HepG2 (cell line): Measurements from ENCODE around the gene CNR1. TPM values are rescaled to one million over a fixed set of nuclear protein-coding genes. Genes with fewer than 3 reads are reported as not detected.

Source experiments
- ATAC-seq: fragments of 200-7000 bp; cut with Tn5 transposase; 3 replicates; pipeline ENCODE4 v1.9.1; 2020; ENCODE audit warnings: mild to moderate bottlenecking, moderate library complexity
- BruUV-seq: library from RNA; stranded (reverse); fragments of 400-500 nt; replicated peaks from 2 replicates; lab custom pipeline; 2021; lab: Mats Ljungman, UMichigan
- CTCF ChIA-PET: fragments of 300-600 bp; formaldehyde crosslinking; extraction: SDS; loops from one replicate; lab custom pipeline; 2021; ENCODE audit warnings: low total read pairs, inconsistent platforms, low intra/inter-chr PET ratio; lab: Yijun Ruan, JAX
- POLR2A ChIA-PET: fragments of 350-600 bp; sonication (Branson Sonifier 250); formaldehyde crosslinking; loops from one replicate; lab custom pipeline; 2020; ENCODE audit warnings: antibody characterized with exemption, inconsistent platforms; lab: Yijun Ruan, JAX
- DNase-seq: peaks from one replicate; pipeline ENCODE4 v3.0.0-alpha.2; 2015; ENCODE audit warnings: low spot score
- FAIRE-seq: peaks from 3 replicates; lab custom pipeline; 2011; peaks lifted over from hg19 to GRCh38; lab: Jason Lieb, UNC
- H2AFZ ChIP-seq: one replicate; pipeline ENCODE4 v1.6.1; 2011; ENCODE audit warnings: low read length, inconsistent platforms
- H3K27ac ChIP-seq: fragments of 300-600 bp; 3 replicates; pipeline ENCODE4 v1.8.0; 2011; ENCODE audit warnings: mixed run types, mild to moderate bottlenecking, mixed read lengths, low read length, inconsistent platforms; ENCODE audit not compliant: insufficient read depth; ENCODE audit errors: extremely low read length
- H3K27me3 ChIP-seq, 2 experiments: fragments of 200-600 bp in 1 of 2; 2 replicates in 1 of 2; 3 replicates in 1 of 2; pipeline versions ENCODE4 v1.6.0 to v1.8.0; 2011; ENCODE audit warnings: low read length in 2 of 2, mild to moderate bottlenecking in 2 of 2, moderate library complexity in 2 of 2, inconsistent platforms in 1 of 2; ENCODE audit not compliant: insufficient read depth in 2 of 2, control insufficient read depth in 1 of 2
- H3K36me3 ChIP-seq, 2 experiments: fragments of 200-600 bp in 1 of 2; replicated peaks in 1 of 2; 2 replicates in 1 of 2; 3 replicates in 1 of 2; pipeline versions ENCODE4 v1.5.1 to v1.8.0; 2011; ENCODE audit warnings: low read length in 2 of 2, inconsistent platforms in 1 of 2; ENCODE audit not compliant: insufficient read depth in 2 of 2, control insufficient read depth in 1 of 2
- H3K4me1 ChIP-seq: 2 replicates; pipeline ENCODE4 v1.5.1; 2012; ENCODE audit warnings: low read length, inconsistent platforms; ENCODE audit not compliant: insufficient read depth
- H3K4me2 ChIP-seq: 2 replicates; pipeline ENCODE4 v1.6.0; 2011; ENCODE audit warnings: low read depth, low read length, inconsistent platforms
- H3K4me3 ChIP-seq, 3 experiments: fragments of 200-600 bp in 1 of 3; sonication (generic), shearing (Covaris generic) in 1 of 3; replicated peaks in 1 of 3; 2 replicates each; pipeline ENCODE4 v1.5.1; 2011 to 2016; ENCODE audit warnings: low read length in 3 of 3, inconsistent platforms in 2 of 3, low read depth in 2 of 3, mild to moderate bottlenecking in 2 of 3, control low read depth in 1 of 3, mixed read lengths in 1 of 3; ENCODE audit not compliant: insufficient read depth in 1 of 3
- H3K79me2 ChIP-seq: one replicate; pipeline ENCODE4 v1.6.1; 2011; ENCODE audit warnings: low read length, inconsistent platforms; ENCODE audit not compliant: insufficient read depth
- H3K9ac ChIP-seq: 2 replicates; pipeline ENCODE4 v1.6.0; 2011; ENCODE audit warnings: mild to moderate bottlenecking, low read depth, low read length, inconsistent platforms; ENCODE audit not compliant: insufficient read depth
- H3K9me3 ChIP-seq: 2 replicates; pipeline ENCODE4 v1.5.1; 2012; ENCODE audit warnings: mild to moderate bottlenecking, low read length
- H4K20me1 ChIP-seq: 2 replicates; pipeline ENCODE4 v1.6.0; 2011; ENCODE audit warnings: inconsistent platforms, mild to moderate bottlenecking, low read length, moderate library complexity; ENCODE audit not compliant: insufficient read depth
- BCLAF1 ChIP-seq: fragments of 450-650 bp; IDR thresholded peaks from 2 replicates; pipeline ENCODE4 v1.6.1; 2017; ENCODE audit warnings: mild to moderate bottlenecking
- EHMT2 ChIP-seq: fragments of 200-600 bp; sonication (generic); IDR thresholded peaks from 2 replicates; pipeline ENCODE4 v1.7.0; 2017; ENCODE audit warnings: antibody characterized with exemption, low read depth, low read length, borderline replicate concordance
- FOXJ3 ChIP-seq: sonication (generic); formaldehyde crosslinking; IDR thresholded peaks from 2 replicates; pipeline ENCODE4 v1.4.0; 2020; ENCODE audit warnings: missing genetic modification reagents, mild to moderate bottlenecking, borderline replicate concordance
- GPN1 ChIP-seq: sonication (generic); formaldehyde crosslinking; IDR thresholded peaks from 2 replicates; pipeline ENCODE4 v1.5.1; 2020; ENCODE audit warnings: missing genetic modification reagents, borderline replicate concordance
- HDAC6 ChIP-seq: fragments of 200-600 bp; sonication (generic); IDR thresholded peaks from 2 replicates; pipeline ENCODE4 v1.7.0; 2017; ENCODE audit warnings: mild to moderate bottlenecking, antibody characterized with exemption, low read length, low read depth
- MXD3 ChIP-seq: IDR thresholded peaks from 2 replicates; pipeline ENCODE4 v1.6.1; 2016; ENCODE audit warnings: mild to moderate bottlenecking, missing biosample characterization, missing genetic modification reagents
- RBM22 ChIP-seq: fragments of 200-400 bp; formaldehyde crosslinking; optimal IDR thresholded peaks from 2 replicates; pipeline ENCODE3; 2017; ENCODE audit warnings: mild to moderate bottlenecking, low read length, moderate library complexity
- TCF7 ChIP-seq: sonication (generic); IDR thresholded peaks from 2 replicates; pipeline ENCODE4 v1.6.1; 2016; ENCODE audit warnings: antibody characterized with exemption, low read depth
- TEF ChIP-seq: sonication (generic); formaldehyde crosslinking; IDR thresholded peaks from 2 replicates; pipeline ENCODE4 v1.5.0; 2020; ENCODE audit warnings: missing genetic modification reagents
- ZNF597 ChIP-seq: sonication (generic); formaldehyde crosslinking; IDR thresholded peaks from 2 replicates; pipeline ENCODE4 v1.5.0; 2020; ENCODE audit warnings: missing genetic modification reagents
- ZNF615 ChIP-seq: sonication (generic); formaldehyde crosslinking; IDR thresholded peaks from 2 replicates; pipeline ENCODE4 v1.5.0; 2020; ENCODE audit warnings: mild to moderate bottlenecking, missing genetic modification reagents, borderline replicate concordance
- ZNF639 ChIP-seq: conservative IDR thresholded peaks from 2 replicates; pipeline ENCODE4 v1.6.1; 2018; ENCODE audit warnings: missing genetic modification reagents
- WGBS: methylation state at CpG from one replicate; pipeline ENCODE4 v1.1.6; 2017; ENCODE audit warnings: low lambda C conversion rate; 5-methylcytosine and 5-hydroxymethylcytosine counted together
- in situ Hi-C: cut with HindIII; loops from 2 replicates; pipeline ENCODE4 v1.10.0; 2017; ENCODE audit warnings: low pct_unique_long_range_greater_than_20kb; ENCODE audit not compliant: extremely low pct_ligation_motif_present
- intact Hi-C: fragments of 100-400 bp; cut with micrococcal nuclease; formaldehyde crosslinking; loops from one replicate; pipeline ENCODE4 v1.10.0; 2022; ENCODE audit not compliant: unreplicated experiment
- polyA plus RNA-seq, 8 experiments: library from polyadenylated mRNA; depleted of rRNA in 3 of 8; stranded (reverse) in 7 of 8; unstranded in 1 of 8; fragments of >200 nt; fragmentation: Illumina TruSeq in 4 of 8; extraction: Trizol in 4 of 8; gene quantifications; 2 replicates each; pipeline versions ENCODE4 v1.2.1 to v1.2.3, GENCODE V29; 2011 to 2016; ENCODE audit warnings: low read depth in 4 of 8, missing spikeins in 1 of 8, mixed read lengths in 1 of 8; ENCODE audit not compliant: insufficient read depth in 1 of 8
- total RNA-seq, 5 experiments: library from RNA; depleted of rRNA; stranded (reverse); fragments of >200 nt; fragmentation: Illumina TruSeq; extraction: Trizol; gene quantifications; 2 replicates each; pipeline ENCODE4 v1.2.3, GENCODE V29; 2016; ENCODE audit warnings: low read depth in 1 of 5

The CNR1 gene
- total and polyA plus RNA-seq, 2 of the 13 experiments (the other 11 are each of a cell fraction or from before 2014, with no cell fraction given): not detected

- DNase-seq: no peak
- Histone ChIP-seq H3K27me3 (0 out of 5 replicates have a peak, but pooled peaks cover 0 to 3% of the 10 kb centered on the region in 2 experiments), H3K4me1 (no peaks in the 10 kb centered on the region), H3K4me3 (no peak overlapping the region), H3K9ac (no peak overlapping the region)
- POLR2A ChIA-PET: no interaction called here
- no TSS peak for BruUV-seq
- 5% methylated on average over 4 of the region's 4 CpGs for WGBS
- TF ChIP-seq MXD3 (CRISPR knock-in tag): no peak
- TF ChIP-seq, all 625 proteins: peak for 0
- H3K79me2 ChIP-seq: no peaks in the 10 kb centered on the region
- H3K4me2 ChIP-seq: no peak overlapping the region
- in situ Hi-C loops (no loop called here), intact Hi-C loops (no loop called here)
- FAIRE-seq (no peak), ATAC-seq (no peak)
- H4K20me1 ChIP-seq: no peaks in the 10 kb centered on the region
- no peak overlapping the region for H3K27ac ChIP-seq
- H2AFZ ChIP-seq: no peak overlapping the region
- no peaks in the 10 kb centered on the region for H3K36me3 ChIP-seq
- H3K9me3 ChIP-seq: no peaks in the 10 kb centered on the region
- CTCF ChIA-PET: no interaction called here
Observed at GRCh38 chr6:88211446-88211845, 45.3 kb upstream of the CNR1 start.

- Histone ChIP-seq H3K4me3 (no peak overlapping the region), H3K4me2 (no peak overlapping the region), H3K9me3 (no peaks in the 10 kb centered on the region), H2AFZ (no peak overlapping the region), H3K79me2 (no peaks in the 10 kb centered on the region), H4K20me1 (no peaks in the 10 kb centered on the region), H3K4me1 (no peaks in the 10 kb centered on the region), H3K27me3 (0 out of 5 replicates have a peak, but pooled peaks cover 0 to 3% of the 10 kb centered on the region in 2 experiments), H3K36me3 (no peaks in the 10 kb centered on the region), H3K9ac (no peak overlapping the region), H3K27ac (no peak overlapping the region)
- DNase-seq: no peak
- POLR2A ChIA-PET: no interaction called here
- no peak for ATAC-seq
- no TSS peak for BruUV-seq
- WGBS: 0% methylated on average over 1 of the region's 1 CpG
- CTCF ChIA-PET: no interaction called here
- intact Hi-C loops: no loop called here
- in situ Hi-C loops: no loop called here
- no peak for FAIRE-seq
- no peak for TF ChIP-seq GPN1 (CRISPR knock-in tag)
- no peak for TF ChIP-seq FOXJ3 (CRISPR knock-in tag)
- TF ChIP-seq ZNF597 (CRISPR knock-in tag): no peak
- no peak for TF ChIP-seq TCF7
- no peak for TF ChIP-seq TEF (CRISPR knock-in tag)
- TF ChIP-seq EHMT2: no peak
- TF ChIP-seq HDAC6: no peak
- TF ChIP-seq ZNF639 (CRISPR knock-in tag): no peak
- no peak for TF ChIP-seq RBM22
- no peak for TF ChIP-seq BCLAF1
- TF ChIP-seq ZNF615: no peak
Observed at GRCh38 chr6:88209301-88209700, 43.2 kb upstream of the CNR1 start.
